PFSK-1 (cell line): ENCODE results near the gene ATP8B2.

Experiments
- FOXP2 ChIP-seq: optimal IDR thresholded peaks from 2 replicates; pipeline ENCODE3; 2011; ENCODE audit warnings: borderline replicate concordance, control low read depth, inconsistent platforms; ENCODE audit not compliant: insufficient read depth; ENCODE audit errors: extremely low read length, extremely low read depth
- POLR2AphosphoS5 ChIP-seq: IDR thresholded peaks from 2 replicates; pipeline ENCODE4 v1.6.1; 2012; ENCODE audit warnings: low read depth, mild to moderate bottlenecking, control low read depth, low read length, moderate library complexity
- SIN3A ChIP-seq: IDR thresholded peaks from 2 replicates; pipeline ENCODE4 v1.6.1; 2012; ENCODE audit warnings: mild to moderate bottlenecking, low read length, moderate library complexity, borderline replicate concordance; ENCODE audit not compliant: insufficient read depth
- TAF1 ChIP-seq: IDR thresholded peaks from 2 replicates; pipeline ENCODE4 v1.6.1; 2012; ENCODE audit warnings: low read length, control low read depth, borderline replicate concordance; ENCODE audit not compliant: insufficient read depth
- TF ChIP-seq, protein P1 (sequence below), 2 experiments: IDR thresholded peaks; 2 replicates each; pipeline versions ENCODE4 v1.6.1 to v1.8.0; 2011 to 2012; ENCODE audit warnings: low read depth in 2 of 2, low read length in 2 of 2, control low read depth in 1 of 2, inconsistent platforms in 1 of 2, mild to moderate bottlenecking in 1 of 2, moderate library complexity in 1 of 2; ENCODE audit not compliant: insufficient read depth in 1 of 2

DNA sequence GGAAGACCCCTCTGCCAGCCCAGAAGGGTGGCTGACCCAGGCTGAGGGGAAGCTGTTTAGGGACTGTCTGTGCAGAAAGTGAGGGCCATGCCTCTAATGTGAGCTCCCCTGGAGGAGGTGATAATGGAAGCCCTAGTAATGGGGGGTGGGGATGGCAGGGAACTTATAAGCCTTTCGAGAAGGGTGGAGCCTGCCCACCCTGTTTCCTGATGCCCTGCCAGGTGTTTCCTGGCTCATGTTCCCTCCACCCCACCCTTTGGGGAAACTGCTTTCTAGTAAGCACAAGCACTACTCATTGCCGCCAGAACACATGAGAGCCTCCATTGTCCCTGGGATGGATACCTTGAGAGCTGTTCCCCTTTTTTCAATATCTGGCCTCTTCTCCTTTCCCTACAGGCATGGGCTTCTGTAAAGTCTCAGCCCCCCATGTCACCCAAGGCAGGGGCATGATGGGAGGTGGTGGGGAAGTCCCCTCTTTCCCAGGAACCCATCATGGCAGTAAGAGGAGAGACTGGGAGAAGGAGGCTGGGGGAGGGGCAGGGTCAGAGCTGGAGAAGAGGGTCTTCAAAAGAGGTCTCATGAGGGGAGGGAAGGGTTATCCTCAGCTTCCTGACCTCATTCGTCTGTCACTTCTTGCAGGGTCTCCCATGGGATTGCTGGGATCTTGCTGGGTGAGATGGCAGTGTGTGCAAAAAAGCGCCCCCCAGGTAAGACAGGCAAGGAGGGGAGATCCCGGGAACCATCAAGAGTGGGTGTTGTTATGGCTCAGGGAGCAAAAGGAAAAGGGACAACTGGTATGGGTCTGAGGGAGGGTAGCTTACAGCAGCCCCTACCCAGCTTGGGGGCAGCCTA, 2.4 kb downstream of the ATP8B2 start:
- TF ChIP-seq POLR2AphosphoS5 (no peak), SIN3A (no peak), TAF1 (no peak), FOXP2 (no peak)
- TF ChIP-seq, protein P1, sequence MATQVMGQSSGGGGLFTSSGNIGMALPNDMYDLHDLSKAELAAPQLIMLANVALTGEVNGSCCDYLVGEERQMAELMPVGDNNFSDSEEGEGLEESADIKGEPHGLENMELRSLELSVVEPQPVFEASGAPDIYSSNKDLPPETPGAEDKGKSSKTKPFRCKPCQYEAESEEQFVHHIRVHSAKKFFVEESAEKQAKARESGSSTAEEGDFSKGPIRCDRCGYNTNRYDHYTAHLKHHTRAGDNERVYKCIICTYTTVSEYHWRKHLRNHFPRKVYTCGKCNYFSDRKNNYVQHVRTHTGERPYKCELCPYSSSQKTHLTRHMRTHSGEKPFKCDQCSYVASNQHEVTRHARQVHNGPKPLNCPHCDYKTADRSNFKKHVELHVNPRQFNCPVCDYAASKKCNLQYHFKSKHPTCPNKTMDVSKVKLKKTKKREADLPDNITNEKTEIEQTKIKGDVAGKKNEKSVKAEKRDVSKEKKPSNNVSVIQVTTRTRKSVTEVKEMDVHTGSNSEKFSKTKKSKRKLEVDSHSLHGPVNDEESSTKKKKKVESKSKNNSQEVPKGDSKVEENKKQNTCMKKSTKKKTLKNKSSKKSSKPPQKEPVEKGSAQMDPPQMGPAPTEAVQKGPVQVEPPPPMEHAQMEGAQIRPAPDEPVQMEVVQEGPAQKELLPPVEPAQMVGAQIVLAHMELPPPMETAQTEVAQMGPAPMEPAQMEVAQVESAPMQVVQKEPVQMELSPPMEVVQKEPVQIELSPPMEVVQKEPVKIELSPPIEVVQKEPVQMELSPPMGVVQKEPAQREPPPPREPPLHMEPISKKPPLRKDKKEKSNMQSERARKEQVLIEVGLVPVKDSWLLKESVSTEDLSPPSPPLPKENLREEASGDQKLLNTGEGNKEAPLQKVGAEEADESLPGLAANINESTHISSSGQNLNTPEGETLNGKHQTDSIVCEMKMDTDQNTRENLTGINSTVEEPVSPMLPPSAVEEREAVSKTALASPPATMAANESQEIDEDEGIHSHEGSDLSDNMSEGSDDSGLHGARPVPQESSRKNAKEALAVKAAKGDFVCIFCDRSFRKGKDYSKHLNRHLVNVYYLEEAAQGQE (IDR thresholded peaks at IDR 0.05; ENCODE audit: insufficient read depth in 1 of 2, low read depth in 2 of 2, low read length in 2 of 2), result no peak
